Transverse colon (tissue), 4 donors: ENCODE measurements around the gene RIMBP2. TPM values are rescaled to one million over a fixed set of nuclear protein-coding genes. Genes with fewer than 3 reads are reported as not detected.

Source experiments
- DNase-seq: peaks from one replicate; pipeline ENCODE4 v3.0.0-alpha.2; 2019
- H3K27ac ChIP-seq, 4 donors: fragments of 200-600 bp; sonication (generic); 2 replicates each; pipeline ENCODE4 v1.5.1; 2016 to 2018; ENCODE audit warnings: inconsistent platforms in 4 of 4
- H3K27me3 ChIP-seq: fragments of 200-600 bp; sonication (generic); 2 replicates; pipeline ENCODE4 v1.5.1; 2017; ENCODE audit warnings: inconsistent platforms
- H3K36me3 ChIP-seq, 4 donors: fragments of 200-600 bp; sonication (generic); 2 replicates each; pipeline ENCODE4 v1.5.1; 2017 to 2019; ENCODE audit warnings: inconsistent platforms in 4 of 4
- H3K4me1 ChIP-seq, 4 donors: fragments of 200-600 bp; sonication (generic); 2 replicates each; pipeline ENCODE4 v1.5.1; 2017 to 2020; ENCODE audit warnings: inconsistent platforms in 4 of 4
- H3K4me3 ChIP-seq, 4 donors: fragments of 200-600 bp; sonication (generic); 1 replicate in 1 of 4; 2 replicates in 3 of 4; pipeline versions ENCODE4 v1.5.1 to v1.6.1; 2017 to 2019; ENCODE audit warnings: inconsistent platforms in 4 of 4
- H3K9me3 ChIP-seq, 2 donors: fragments of 200-600 bp; sonication (generic); 2 replicates each; pipeline ENCODE4 v1.5.1; 2017 to 2019; ENCODE audit warnings: inconsistent platforms in 2 of 2
- CTCF ChIP-seq, 5 experiments: fragments of 200-600 bp in 3 of 5; fragments of 450-650 bp in 2 of 5; sonication (generic) in 3 of 5; IDR thresholded peaks; 1 replicate in 2 of 5; 2 replicates in 3 of 5; pipeline ENCODE4 v1.5.1; 2016 to 2017; ENCODE audit warnings: antibody characterized with exemption in 5 of 5, inconsistent platforms in 3 of 5, mild to moderate bottlenecking in 2 of 5, moderate library complexity in 1 of 5
- EP300 ChIP-seq: sonication (generic); formaldehyde crosslinking; IDR thresholded peaks from one replicate; pipeline ENCODE4 v1.6.1; 2017; ENCODE audit warnings: antibody characterized with exemption, low read depth
- POLR2A ChIP-seq: fragments of 450-650 bp; IDR thresholded peaks from one replicate; pipeline ENCODE4 v1.6.1; 2016; ENCODE audit warnings: antibody characterized with exemption, mild to moderate bottlenecking, moderate library complexity
- POLR2AphosphoS5 ChIP-seq, 3 donors: sonication (generic); formaldehyde crosslinking; IDR thresholded peaks; one replicate each; pipeline ENCODE4 v1.6.1; 2016; ENCODE audit warnings: antibody characterized with exemption in 3 of 3
- WGBS, 2 donors: methylation state at CpG; one replicate each; pipeline ENCODE4 v1.1.5; 2018; ENCODE audit warnings: low coverage in 1 of 2; 5-methylcytosine and 5-hydroxymethylcytosine counted together
- in situ Hi-C, 4 donors: fragments of 200-750 bp; cut with MboI; loops; one replicate each; pipeline versions ENCODE4 v1.15.0 to v1.15.1; 2017; ENCODE audit warnings: low sequenced_read_pairs in 3 of 4, low pct_ligation_motif_present in 1 of 4, low pct_unique_long_range_greater_than_20kb in 1 of 4
- intact Hi-C: fragments of 100-400 bp; cut with DNase I; formaldehyde crosslinking; loops from one replicate; pipeline ENCODE4 v1.15.1; 2023; ENCODE audit warnings: low total_unique reads
- total RNA-seq, 4 donors: library from RNA; depleted of rRNA; stranded (reverse); fragments of >200 nt; gene quantifications; one replicate each; pipeline ENCODE4 v1.1.0, GENCODE V29; 2016

Gene RIMBP2
- total RNA-seq, 4 donors from 2014 or later: 2.9 to 17.3 (median 4.3) TPM

- intact Hi-C loops: no loop called here
- Histone ChIP-seq H3K36me3 (no peaks in the 10 kb centered on the region), H3K4me1 (no peaks in the 10 kb centered on the region), H3K9me3 (no peaks in the 10 kb centered on the region), H3K4me3 (no peak overlapping the region), H3K27me3 (no peaks in the 10 kb centered on the region), H3K27ac (no peak overlapping the region)
- in situ Hi-C loops: no loop called here
- DNase-seq: no peak
- 65 to 71% methylated on average over 4 of the region's 4 CpGs for WGBS, 2 donors
- TF ChIP-seq EP300: no peak
- no peak for TF ChIP-seq CTCF (IDR thresholded peaks at IDR 0.05)
- no peak for TF ChIP-seq POLR2A
- TF ChIP-seq POLR2AphosphoS5 (IDR thresholded peaks at IDR 0.05): no peak
Measured at GRCh38 chr12:130385193-130385592, 330.9 kb downstream of the RIMBP2 start.

GRCh38 chr12:130384234-130384633 lies 331.9 kb downstream of the RIMBP2 start:
- Histone ChIP-seq H3K9me3 (no peaks in the 10 kb centered on the region), H3K4me1 (no peaks in the 10 kb centered on the region), H3K4me3 (no peak overlapping the region), H3K36me3 (no peaks in the 10 kb centered on the region), H3K27me3 (no peaks in the 10 kb centered on the region), H3K27ac (no peak overlapping the region)
- DNase-seq: no peak
- WGBS, 2 donors: 17 to 57% methylated on average over 1 to 3 of the region's 3 CpGs
- TF ChIP-seq EP300 (no peak), POLR2AphosphoS5 (IDR thresholded peaks at IDR 0.05) (no peak), POLR2A (no peak), CTCF (IDR thresholded peaks at IDR 0.05) (no peak)
- in situ Hi-C loops (no loop called here), intact Hi-C loops (no loop called here)

- Histone ChIP-seq H3K36me3 (no peaks in the 10 kb centered on the region), H3K27ac (no peak overlapping the region), H3K4me3 (no peak overlapping the region), H3K27me3 (no peaks in the 10 kb centered on the region), H3K9me3 (no peaks in the 10 kb centered on the region), H3K4me1 (no peaks in the 10 kb centered on the region)
- no peak for DNase-seq
- intact Hi-C loops (no loop called here), in situ Hi-C loops (no loop called here)
- no peak for TF ChIP-seq POLR2AphosphoS5 (IDR thresholded peaks at IDR 0.05)
- WGBS, 2 donors: 62% methylated on average over 2 of the region's 2 CpGs
Measured at GRCh38 chr12:130382818-130383217, 333.3 kb downstream of the RIMBP2 start.

GRCh38 chr12:130375296-130376287 lies 340.5 kb downstream of the RIMBP2 start:
- no peak overlapping the region for H3K27ac ChIP-seq
- TF ChIP-seq CTCF (IDR thresholded peaks at IDR 0.05) (no peak), POLR2A (no peak), EP300 (no peak), POLR2AphosphoS5 (IDR thresholded peaks at IDR 0.05) (no peak)
- no peaks in the 10 kb centered on the region for H3K36me3 ChIP-seq
- no peaks in the 10 kb centered on the region for H3K4me1 ChIP-seq
- WGBS, 2 donors: 74 to 76% methylated on average over 6 to 13 of the region's 13 CpGs
- no peaks in the 10 kb centered on the region for H3K9me3 ChIP-seq
- no peak overlapping the region for H3K4me3 ChIP-seq
- no peak for DNase-seq
- peaks cover 22% of the 10 kb centered on the region for H3K27me3 ChIP-seq
- in situ Hi-C loops (no loop called here), intact Hi-C loops (no loop called here)
